GM23338 (cell line): Measurements from ENCODE around the gene ANKFN1. TPM values are rescaled to one million over a fixed set of nuclear protein-coding genes. Genes with fewer than 3 reads are reported as not detected.

Experiments used
- EZH2phosphoT487 ChIP-seq: fragments of 200-600 bp; sonication (generic); IDR thresholded peaks from one replicate; pipeline ENCODE4 v1.8.1; 2018; ENCODE audit warnings: antibody characterized with exemption; ENCODE audit not compliant: unreplicated experiment
- JUNB ChIP-seq: IDR thresholded peaks from one replicate; pipeline ENCODE4 v1.6.1; 2016; ENCODE audit warnings: antibody characterized with exemption; ENCODE audit not compliant: unreplicated experiment
- STAT1 ChIP-seq: IDR thresholded peaks from one replicate; pipeline ENCODE4 v1.6.1; 2016; ENCODE audit warnings: antibody characterized with exemption; ENCODE audit not compliant: unreplicated experiment
- ZNF114 ChIP-seq: fragments of 250-450 bp; sonication (Bioruptor Pico); IDR thresholded peaks from 2 replicates; pipeline ENCODE4 v1.5.0; 2020; ENCODE audit warnings: mild to moderate bottlenecking, moderate library complexity
- polyA plus RNA-seq: library from polyadenylated mRNA; unstranded; fragments of >200 nt; fragmentation: Nextera tagmentation; extraction: Ambion mirVana; gene quantifications from 2 replicates; pipeline ENCODE4 v1.2.1, GENCODE V29; 2016
- total RNA-seq: library from RNA; depleted of rRNA; stranded (reverse); fragments of >200 nt; shearing (Covaris generic); gene quantifications from 2 replicates; pipeline ENCODE4 v1.2.3, GENCODE V29; 2014
- TF ChIP-seq, protein P1 (sequence below): fragments of 250-450 bp; sonication (Bioruptor Pico); IDR thresholded peaks from 2 replicates; pipeline ENCODE4 v1.5.0; 2020; ENCODE audit warnings: mild to moderate bottlenecking, moderate library complexity
- TF ChIP-seq, protein P2 (sequence below), 2 experiments: fragments of 200-600 bp in 1 of 2; sonication (generic) in 1 of 2; conservative IDR thresholded peaks; 2 replicates each; pipeline versions ENCODE4 v1.5.1 to v1.6.1; 2016 to 2017; ENCODE audit warnings: antibody characterized with exemption in 2 of 2, low read depth in 2 of 2, mild to moderate bottlenecking in 2 of 2, moderate library complexity in 1 of 2
- TF ChIP-seq, protein P3 (sequence below): IDR thresholded peaks from one replicate; pipeline ENCODE4 v1.6.1; 2018; ENCODE audit warnings: antibody characterized with exemption; ENCODE audit not compliant: unreplicated experiment

The ANKFN1 gene
- total and polyA plus RNA-seq, 2 experiments from 2014 or later, result not detected

DNA sequence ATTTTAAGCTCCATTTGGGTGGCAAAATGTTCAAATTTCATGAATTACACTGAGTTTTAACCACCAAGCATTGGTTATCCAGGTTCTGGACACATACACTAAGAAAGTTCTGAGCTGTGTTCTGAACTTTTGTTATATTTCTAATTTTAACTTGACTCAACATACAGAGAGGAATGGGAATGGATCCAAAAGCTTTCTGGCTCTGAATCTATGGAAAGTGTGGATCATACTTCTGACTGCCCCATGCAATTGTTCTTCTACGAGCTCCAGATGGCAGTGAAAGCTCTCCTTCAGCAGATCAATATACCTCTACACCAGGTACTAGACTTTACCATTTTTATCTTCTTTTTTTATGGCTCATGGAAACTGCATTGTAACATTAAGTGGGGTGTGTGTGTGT is 327.2 kb downstream of the ANKFN1 start (continued):
- TF ChIP-seq, protein P1, sequence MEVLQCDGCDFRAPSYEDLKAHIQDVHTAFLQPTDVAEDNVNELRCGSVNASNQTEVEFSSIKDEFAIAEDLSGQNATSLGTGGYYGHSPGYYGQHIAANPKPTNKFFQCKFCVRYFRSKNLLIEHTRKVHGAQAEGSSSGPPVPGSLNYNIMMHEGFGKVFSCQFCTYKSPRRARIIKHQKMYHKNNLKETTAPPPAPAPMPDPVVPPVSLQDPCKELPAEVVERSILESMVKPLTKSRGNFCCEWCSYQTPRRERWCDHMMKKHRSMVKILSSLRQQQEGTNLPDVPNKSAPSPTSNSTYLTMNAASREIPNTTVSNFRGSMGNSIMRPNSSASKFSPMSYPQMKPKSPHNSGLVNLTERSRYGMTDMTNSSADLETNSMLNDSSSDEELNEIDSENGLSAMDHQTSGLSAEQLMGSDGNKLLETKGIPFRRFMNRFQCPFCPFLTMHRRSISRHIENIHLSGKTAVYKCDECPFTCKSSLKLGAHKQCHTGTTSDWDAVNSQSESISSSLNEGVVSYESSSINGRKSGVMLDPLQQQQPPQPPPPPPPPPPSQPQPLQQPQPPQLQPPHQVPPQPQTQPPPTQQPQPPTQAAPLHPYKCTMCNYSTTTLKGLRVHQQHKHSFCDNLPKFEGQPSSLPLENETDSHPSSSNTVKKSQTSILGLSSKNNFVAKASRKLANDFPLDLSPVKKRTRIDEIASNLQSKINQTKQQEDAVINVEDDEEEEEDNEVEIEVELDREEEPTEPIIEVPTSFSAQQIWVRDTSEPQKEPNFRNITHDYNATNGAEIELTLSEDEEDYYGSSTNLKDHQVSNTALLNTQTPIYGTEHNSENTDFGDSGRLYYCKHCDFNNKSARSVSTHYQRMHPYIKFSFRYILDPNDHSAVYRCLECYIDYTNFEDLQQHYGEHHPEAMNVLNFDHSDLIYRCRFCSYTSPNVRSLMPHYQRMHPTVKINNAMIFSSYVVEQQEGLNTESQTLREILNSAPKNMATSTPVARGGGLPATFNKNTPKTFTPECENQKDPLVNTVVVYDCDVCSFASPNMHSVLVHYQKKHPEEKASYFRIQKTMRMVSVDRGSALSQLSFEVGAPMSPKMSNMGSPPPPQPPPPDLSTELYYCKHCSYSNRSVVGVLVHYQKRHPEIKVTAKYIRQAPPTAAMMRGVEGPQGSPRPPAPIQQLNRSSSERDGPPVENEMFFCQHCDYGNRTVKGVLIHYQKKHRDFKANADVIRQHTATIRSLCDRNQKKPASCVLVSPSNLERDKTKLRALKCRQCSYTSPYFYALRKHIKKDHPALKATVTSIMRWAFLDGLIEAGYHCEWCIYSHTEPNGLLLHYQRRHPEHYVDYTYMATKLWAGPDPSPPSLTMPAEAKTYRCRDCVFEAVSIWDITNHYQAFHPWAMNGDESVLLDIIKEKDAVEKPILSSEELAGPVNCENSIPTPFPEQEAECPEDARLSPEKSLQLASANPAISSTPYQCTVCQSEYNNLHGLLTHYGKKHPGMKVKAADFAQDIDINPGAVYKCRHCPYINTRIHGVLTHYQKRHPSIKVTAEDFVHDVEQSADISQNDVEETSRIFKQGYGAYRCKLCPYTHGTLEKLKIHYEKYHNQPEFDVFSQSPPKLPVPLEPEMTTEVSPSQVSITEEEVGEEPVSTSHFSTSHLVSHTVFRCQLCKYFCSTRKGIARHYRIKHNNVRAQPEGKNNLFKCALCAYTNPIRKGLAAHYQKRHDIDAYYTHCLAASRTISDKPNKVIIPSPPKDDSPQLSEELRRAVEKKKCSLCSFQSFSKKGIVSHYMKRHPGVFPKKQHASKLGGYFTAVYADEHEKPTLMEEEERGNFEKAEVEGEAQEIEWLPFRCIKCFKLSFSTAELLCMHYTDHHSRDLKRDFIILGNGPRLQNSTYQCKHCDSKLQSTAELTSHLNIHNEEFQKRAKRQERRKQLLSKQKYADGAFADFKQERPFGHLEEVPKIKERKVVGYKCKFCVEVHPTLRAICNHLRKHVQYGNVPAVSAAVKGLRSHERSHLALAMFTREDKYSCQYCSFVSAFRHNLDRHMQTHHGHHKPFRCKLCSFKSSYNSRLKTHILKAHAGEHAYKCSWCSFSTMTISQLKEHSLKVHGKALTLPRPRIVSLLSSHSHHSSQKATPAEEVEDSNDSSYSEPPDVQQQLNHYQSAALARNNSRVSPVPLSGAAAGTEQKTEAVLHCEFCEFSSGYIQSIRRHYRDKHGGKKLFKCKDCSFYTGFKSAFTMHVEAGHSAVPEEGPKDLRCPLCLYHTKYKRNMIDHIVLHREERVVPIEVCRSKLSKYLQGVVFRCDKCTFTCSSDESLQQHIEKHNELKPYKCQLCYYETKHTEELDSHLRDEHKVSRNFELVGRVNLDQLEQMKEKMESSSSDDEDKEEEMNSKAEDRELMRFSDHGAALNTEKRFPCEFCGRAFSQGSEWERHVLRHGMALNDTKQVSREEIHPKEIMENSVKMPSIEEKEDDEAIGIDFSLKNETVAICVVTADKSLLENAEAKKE (CRISPR knock-in tag), result no peak
- no peak for TF ChIP-seq JUNB
- TF ChIP-seq, protein P2, sequence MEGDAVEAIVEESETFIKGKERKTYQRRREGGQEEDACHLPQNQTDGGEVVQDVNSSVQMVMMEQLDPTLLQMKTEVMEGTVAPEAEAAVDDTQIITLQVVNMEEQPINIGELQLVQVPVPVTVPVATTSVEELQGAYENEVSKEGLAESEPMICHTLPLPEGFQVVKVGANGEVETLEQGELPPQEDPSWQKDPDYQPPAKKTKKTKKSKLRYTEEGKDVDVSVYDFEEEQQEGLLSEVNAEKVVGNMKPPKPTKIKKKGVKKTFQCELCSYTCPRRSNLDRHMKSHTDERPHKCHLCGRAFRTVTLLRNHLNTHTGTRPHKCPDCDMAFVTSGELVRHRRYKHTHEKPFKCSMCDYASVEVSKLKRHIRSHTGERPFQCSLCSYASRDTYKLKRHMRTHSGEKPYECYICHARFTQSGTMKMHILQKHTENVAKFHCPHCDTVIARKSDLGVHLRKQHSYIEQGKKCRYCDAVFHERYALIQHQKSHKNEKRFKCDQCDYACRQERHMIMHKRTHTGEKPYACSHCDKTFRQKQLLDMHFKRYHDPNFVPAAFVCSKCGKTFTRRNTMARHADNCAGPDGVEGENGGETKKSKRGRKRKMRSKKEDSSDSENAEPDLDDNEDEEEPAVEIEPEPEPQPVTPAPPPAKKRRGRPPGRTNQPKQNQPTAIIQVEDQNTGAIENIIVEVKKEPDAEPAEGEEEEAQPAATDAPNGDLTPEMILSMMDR (conservative IDR thresholded peaks at IDR 0.05; ENCODE audit: low read depth in 2 of 2), result no peak
- no peak for TF ChIP-seq ZNF114 (CRISPR knock-in tag)
- TF ChIP-seq EZH2phosphoT487, result no peak
- TF ChIP-seq, protein P3, sequence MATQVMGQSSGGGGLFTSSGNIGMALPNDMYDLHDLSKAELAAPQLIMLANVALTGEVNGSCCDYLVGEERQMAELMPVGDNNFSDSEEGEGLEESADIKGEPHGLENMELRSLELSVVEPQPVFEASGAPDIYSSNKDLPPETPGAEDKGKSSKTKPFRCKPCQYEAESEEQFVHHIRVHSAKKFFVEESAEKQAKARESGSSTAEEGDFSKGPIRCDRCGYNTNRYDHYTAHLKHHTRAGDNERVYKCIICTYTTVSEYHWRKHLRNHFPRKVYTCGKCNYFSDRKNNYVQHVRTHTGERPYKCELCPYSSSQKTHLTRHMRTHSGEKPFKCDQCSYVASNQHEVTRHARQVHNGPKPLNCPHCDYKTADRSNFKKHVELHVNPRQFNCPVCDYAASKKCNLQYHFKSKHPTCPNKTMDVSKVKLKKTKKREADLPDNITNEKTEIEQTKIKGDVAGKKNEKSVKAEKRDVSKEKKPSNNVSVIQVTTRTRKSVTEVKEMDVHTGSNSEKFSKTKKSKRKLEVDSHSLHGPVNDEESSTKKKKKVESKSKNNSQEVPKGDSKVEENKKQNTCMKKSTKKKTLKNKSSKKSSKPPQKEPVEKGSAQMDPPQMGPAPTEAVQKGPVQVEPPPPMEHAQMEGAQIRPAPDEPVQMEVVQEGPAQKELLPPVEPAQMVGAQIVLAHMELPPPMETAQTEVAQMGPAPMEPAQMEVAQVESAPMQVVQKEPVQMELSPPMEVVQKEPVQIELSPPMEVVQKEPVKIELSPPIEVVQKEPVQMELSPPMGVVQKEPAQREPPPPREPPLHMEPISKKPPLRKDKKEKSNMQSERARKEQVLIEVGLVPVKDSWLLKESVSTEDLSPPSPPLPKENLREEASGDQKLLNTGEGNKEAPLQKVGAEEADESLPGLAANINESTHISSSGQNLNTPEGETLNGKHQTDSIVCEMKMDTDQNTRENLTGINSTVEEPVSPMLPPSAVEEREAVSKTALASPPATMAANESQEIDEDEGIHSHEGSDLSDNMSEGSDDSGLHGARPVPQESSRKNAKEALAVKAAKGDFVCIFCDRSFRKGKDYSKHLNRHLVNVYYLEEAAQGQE, result no peak
- TF ChIP-seq STAT1, result no peak
